Progenitor cell of endocrine pancreas (in vitro differentiated cells): ENCODE measurements around the gene PARG. TPM values are rescaled to one million over a fixed set of nuclear protein-coding genes. Genes with fewer than 3 reads are reported as not detected.
A peak's percentile ranks its signal among the peaks of the same experiment; 100 is the strongest.

ENCODE experiments used
- DNase-seq: peaks from one replicate; pipeline ENCODE4 v3.0.0; 2021; ENCODE audit warnings: low spot score; ENCODE audit not compliant: unreplicated experiment
- H3K27ac Mint-ChIP-seq: 2 replicates; pipeline ENCODE4 v1.8.0; 2021; ENCODE audit warnings: mild to moderate bottlenecking, moderate library complexity, mixed read lengths
- H3K27me3 Mint-ChIP-seq: 2 replicates; pipeline ENCODE4 v1.8.0; 2021; ENCODE audit warnings: mixed read lengths
- H3K36me3 Mint-ChIP-seq: 2 replicates; pipeline ENCODE4 v1.8.0; 2022; ENCODE audit warnings: mixed read lengths; ENCODE audit not compliant: insufficient read depth
- H3K4me1 Mint-ChIP-seq: 2 replicates; pipeline ENCODE4 v1.8.0; 2021; ENCODE audit warnings: low read depth, mixed read lengths
- H3K4me3 Mint-ChIP-seq: 2 replicates; pipeline ENCODE4 v1.8.0; 2021; ENCODE audit warnings: low read depth, mild to moderate bottlenecking, moderate library complexity, mixed read lengths
- H3K9me3 Mint-ChIP-seq: 2 replicates; pipeline ENCODE4 v1.8.0; 2021; ENCODE audit warnings: low read depth, mixed read lengths
- total RNA-seq: library from RNA; stranded (reverse); gene quantifications from 2 replicates; pipeline ENCODE4 v1.2.1, GENCODE V29; 2021
- TF ChIP-seq, protein P1 (sequence below): fragments of 200-600 bp; sonication (generic); IDR thresholded peaks from one replicate; pipeline ENCODE4 v1.5.0; 2021; ENCODE audit warnings: antibody characterized with exemption, mild to moderate bottlenecking; ENCODE audit not compliant: unreplicated experiment

PARG gene
- total RNA-seq, 1 donor from 2014 or later, result 56.2 TPM

DNA sequence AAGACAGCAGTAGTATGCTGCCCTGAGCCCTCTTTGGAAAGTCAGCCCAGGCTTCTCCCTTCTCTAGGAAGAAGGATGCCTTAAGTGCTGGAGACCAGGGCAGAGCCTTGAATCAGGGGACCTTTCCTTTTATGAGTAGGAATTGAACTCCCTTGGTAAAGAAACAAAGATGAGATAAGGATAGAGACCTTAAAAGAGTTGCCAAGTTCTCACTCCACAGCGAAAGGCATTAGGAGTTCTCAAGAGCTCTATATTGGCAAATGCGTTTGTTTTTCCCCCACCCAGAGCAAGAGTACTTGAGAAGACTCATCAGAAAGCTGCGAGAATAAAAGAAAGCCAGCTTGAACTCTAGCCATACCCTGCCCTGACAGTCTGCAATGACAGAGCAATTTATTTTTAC, 106.9 kb downstream of the PARG start:
- H3K4me3 Mint-ChIP-seq, result no peak overlapping the region
- H3K36me3 Mint-ChIP-seq, result peaks cover 11% of the 10 kb centered on the region
- TF ChIP-seq, protein P1, sequence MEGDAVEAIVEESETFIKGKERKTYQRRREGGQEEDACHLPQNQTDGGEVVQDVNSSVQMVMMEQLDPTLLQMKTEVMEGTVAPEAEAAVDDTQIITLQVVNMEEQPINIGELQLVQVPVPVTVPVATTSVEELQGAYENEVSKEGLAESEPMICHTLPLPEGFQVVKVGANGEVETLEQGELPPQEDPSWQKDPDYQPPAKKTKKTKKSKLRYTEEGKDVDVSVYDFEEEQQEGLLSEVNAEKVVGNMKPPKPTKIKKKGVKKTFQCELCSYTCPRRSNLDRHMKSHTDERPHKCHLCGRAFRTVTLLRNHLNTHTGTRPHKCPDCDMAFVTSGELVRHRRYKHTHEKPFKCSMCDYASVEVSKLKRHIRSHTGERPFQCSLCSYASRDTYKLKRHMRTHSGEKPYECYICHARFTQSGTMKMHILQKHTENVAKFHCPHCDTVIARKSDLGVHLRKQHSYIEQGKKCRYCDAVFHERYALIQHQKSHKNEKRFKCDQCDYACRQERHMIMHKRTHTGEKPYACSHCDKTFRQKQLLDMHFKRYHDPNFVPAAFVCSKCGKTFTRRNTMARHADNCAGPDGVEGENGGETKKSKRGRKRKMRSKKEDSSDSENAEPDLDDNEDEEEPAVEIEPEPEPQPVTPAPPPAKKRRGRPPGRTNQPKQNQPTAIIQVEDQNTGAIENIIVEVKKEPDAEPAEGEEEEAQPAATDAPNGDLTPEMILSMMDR, result no peak
- no peaks in the 10 kb centered on the region for H3K9me3 Mint-ChIP-seq
- peak overlapping the region; percentile 50 for H3K27ac Mint-ChIP-seq
- no peaks in the 10 kb centered on the region for H3K27me3 Mint-ChIP-seq
- no peak for DNase-seq
- peaks cover 44% of the 10 kb centered on the region for H3K4me1 Mint-ChIP-seq

DNA sequence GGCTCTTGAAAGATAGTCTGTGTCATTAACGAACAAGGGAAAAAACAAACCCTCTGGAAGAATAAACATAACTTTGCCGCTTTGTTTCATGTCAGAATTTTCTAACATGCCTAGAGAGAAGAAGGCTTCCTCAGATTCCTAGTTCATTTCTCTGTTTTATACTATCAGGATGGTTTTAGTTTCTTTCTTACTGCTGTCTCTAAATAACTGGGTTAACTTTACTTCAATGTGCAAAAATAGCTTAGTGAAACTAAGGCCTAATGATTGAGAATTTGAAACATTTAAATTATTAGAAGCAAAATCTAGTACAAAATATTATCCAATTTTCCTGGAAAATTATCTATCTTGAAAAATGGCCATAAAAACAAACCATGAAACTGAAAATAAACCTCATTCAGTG, 107.6 kb downstream of the PARG start:
- Mint-ChIP-seq H3K9me3 (no peaks in the 10 kb centered on the region), H3K27me3 (no peaks in the 10 kb centered on the region), H3K4me1 (peaks cover 48% of the 10 kb centered on the region), H3K36me3 (peaks cover 9% of the 10 kb centered on the region), H3K27ac (no peak overlapping the region), H3K4me3 (no peak overlapping the region)
- TF ChIP-seq, protein P1, result no peak
- DNase-seq, result no peak

DNA sequence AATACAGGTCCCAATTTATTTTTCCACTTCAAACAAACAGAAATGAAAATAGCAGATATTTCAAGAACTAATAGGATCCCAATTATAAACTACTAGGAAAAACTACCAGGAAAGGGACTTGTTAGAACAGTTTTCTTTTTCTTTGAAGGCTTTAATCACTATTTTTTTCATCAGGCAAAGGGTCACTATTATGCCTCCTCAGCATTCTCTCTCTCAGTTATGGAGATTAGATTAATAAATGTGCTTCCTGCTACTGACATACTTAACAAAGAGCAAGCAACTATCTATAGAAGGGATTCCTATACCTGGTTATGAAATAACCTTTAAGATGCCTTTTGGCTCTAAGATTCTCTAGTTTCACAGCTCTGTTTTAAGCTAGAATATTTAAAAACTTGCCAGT, 108.7 kb downstream of the PARG start:
- Mint-ChIP-seq H3K4me3 (no peak overlapping the region), H3K27ac (no peak overlapping the region), H3K36me3 (peaks cover 5% of the 10 kb centered on the region), H3K4me1 (peaks cover 48% of the 10 kb centered on the region), H3K9me3 (no peaks in the 10 kb centered on the region), H3K27me3 (no peaks in the 10 kb centered on the region)
- TF ChIP-seq, protein P1, result no peak
- no peak for DNase-seq

DNA sequence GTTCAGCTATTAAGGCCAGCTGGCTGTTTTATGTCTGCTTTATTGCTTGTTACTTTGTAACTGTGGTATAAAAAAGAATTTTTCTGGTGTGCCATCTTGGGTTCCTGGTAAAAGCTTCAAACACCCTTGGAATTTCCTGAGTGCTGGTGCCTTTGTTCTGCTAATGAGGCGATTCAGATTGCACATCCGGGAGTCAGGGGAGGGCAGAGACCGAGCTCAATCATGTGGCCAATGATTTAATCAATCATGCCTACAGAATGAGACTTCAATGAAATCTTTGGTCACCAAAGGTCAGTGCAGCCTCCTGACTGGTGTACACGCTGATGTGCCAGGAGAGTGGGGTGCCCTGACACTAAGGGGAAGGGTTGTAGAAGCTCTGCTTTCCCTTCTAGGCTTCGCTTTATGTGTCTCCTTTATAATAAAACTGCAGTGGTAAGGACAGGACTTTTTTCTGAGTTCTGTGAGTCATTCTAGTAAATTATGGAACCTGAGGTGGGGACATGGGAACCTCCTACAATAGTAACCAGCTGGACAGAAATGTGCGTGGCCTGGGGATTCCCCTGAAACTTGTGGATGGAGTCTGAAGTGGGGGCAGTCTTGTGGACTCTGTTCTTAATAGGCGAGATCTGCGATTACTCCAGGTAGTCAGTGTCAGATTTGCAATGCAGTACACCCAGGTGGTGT, 110.3 kb downstream of the PARG start:
- DNase-seq, result no peak
- TF ChIP-seq, protein P1, result no peak
- Mint-ChIP-seq H3K27ac (peak overlapping the region; percentile 90), H3K4me1 (peaks cover 35% of the 10 kb centered on the region), H3K27me3 (no peaks in the 10 kb centered on the region), H3K9me3 (no peaks in the 10 kb centered on the region), H3K4me3 (no peak overlapping the region), H3K36me3 (peaks cover 10% of the 10 kb centered on the region)

DNA sequence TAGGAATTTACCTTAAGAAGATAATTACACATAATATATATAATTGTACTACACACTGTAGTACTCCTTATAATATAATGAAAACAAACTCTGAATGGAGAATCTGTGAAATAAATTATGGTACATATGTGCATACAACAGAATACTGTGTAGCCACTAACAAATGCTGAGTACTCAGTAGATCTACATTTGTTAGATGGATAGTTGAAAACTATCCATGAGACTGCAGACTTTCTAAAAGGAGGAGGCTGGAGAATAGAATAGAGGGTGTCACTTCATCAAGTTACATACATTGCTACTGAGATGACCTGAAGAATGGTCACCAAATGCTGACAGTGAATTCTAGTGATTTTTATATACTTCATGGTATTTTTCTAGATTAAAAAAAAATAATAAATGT, 111.0 kb downstream of the PARG start:
- Mint-ChIP-seq H3K27ac (no peak overlapping the region), H3K36me3 (peaks cover 14% of the 10 kb centered on the region)

More for the DNA sequence above, 111.0 kb downstream of the PARG start:
- no peak for DNase-seq
- no peak overlapping the region for H3K4me3 Mint-ChIP-seq
- H3K27me3 Mint-ChIP-seq, result no peaks in the 10 kb centered on the region
- H3K4me1 Mint-ChIP-seq, result peaks cover 34% of the 10 kb centered on the region
- TF ChIP-seq, protein P1, result no peak
- H3K9me3 Mint-ChIP-seq, result no peaks in the 10 kb centered on the region
